HepG2 (cell line): Measurements from ENCODE around the gene RBM27. TPM values are rescaled to one million over a fixed set of nuclear protein-coding genes. Genes with fewer than 3 reads are reported as not detected.

Experiments
- CCAR2 ChIP-seq: fragments of 200-400 bp; formaldehyde crosslinking; optimal IDR thresholded peaks from 2 replicates; pipeline ENCODE3; 2018; ENCODE audit warnings: low read depth, mild to moderate bottlenecking, low read length, moderate library complexity
- HNF4A ChIP-seq: sonication (generic); formaldehyde crosslinking; IDR thresholded peaks from 2 replicates; pipeline ENCODE4 v1.4.0; 2020; ENCODE audit warnings: missing genetic modification reagents
- ISL2 ChIP-seq: sonication (generic); formaldehyde crosslinking; IDR thresholded peaks from 2 replicates; pipeline ENCODE4 v1.5.0; 2020; ENCODE audit warnings: missing genetic modification reagents
- KLF11 ChIP-seq: IDR thresholded peaks from 2 replicates; pipeline ENCODE4 v1.6.1; 2016; ENCODE audit warnings: missing compliant biosample characterization
- MYNN ChIP-seq: sonication (generic); formaldehyde crosslinking; IDR thresholded peaks from 2 replicates; pipeline ENCODE4 v1.4.0; 2020; ENCODE audit warnings: mild to moderate bottlenecking, low read depth, missing genetic modification reagents
- PRPF4 ChIP-seq: fragments of 200-400 bp; formaldehyde crosslinking; IDR thresholded peaks from 2 replicates; pipeline ENCODE4 v1.6.1; 2016; ENCODE audit warnings: low read length, low read depth; ENCODE audit not compliant: poor library complexity, severe bottlenecking
- RXRB ChIP-seq: IDR thresholded peaks from 2 replicates; pipeline ENCODE4 v1.6.1; 2016; ENCODE audit warnings: borderline replicate concordance, missing genetic modification reagents, missing compliant biosample characterization
- SATB2 ChIP-seq: sonication (generic); formaldehyde crosslinking; IDR thresholded peaks from 2 replicates; pipeline ENCODE4 v1.5.0; 2020; ENCODE audit warnings: missing genetic modification reagents
- SIN3A ChIP-seq: IDR thresholded peaks from 2 replicates; pipeline ENCODE4 v1.6.1; 2011; ENCODE audit warnings: low read depth, mild to moderate bottlenecking, control low read depth, low read length, borderline replicate concordance
- SIX4 ChIP-seq: sonication (generic); formaldehyde crosslinking; IDR thresholded peaks from 2 replicates; pipeline ENCODE4 v1.4.0; 2020; ENCODE audit warnings: missing genetic modification reagents
- SOX13 ChIP-seq, 3 experiments: fragments of 450-650 bp in 1 of 3; sonication (generic) in 1 of 3; formaldehyde crosslinking in 1 of 3; IDR thresholded peaks in 2 of 3; conservative IDR thresholded peaks in 1 of 3; 2 replicates each; pipeline versions ENCODE4 v1.5.0 to v1.6.1; 2016 to 2020; ENCODE audit warnings: antibody characterized with exemption in 1 of 3, mild to moderate bottlenecking in 1 of 3, missing compliant biosample characterization in 1 of 3, missing genetic modification reagents in 1 of 3, moderate library complexity in 1 of 3
- XBP1 ChIP-seq: sonication (generic); formaldehyde crosslinking; IDR thresholded peaks from 2 replicates; pipeline ENCODE4 v1.5.0; 2020; ENCODE audit warnings: missing genetic modification reagents
- ZBTB21 ChIP-seq: sonication (generic); formaldehyde crosslinking; IDR thresholded peaks from 2 replicates; pipeline ENCODE4 v1.4.0; 2020; ENCODE audit warnings: missing genetic modification reagents
- ZNF362 ChIP-seq: sonication (generic); formaldehyde crosslinking; IDR thresholded peaks from 2 replicates; pipeline ENCODE4 v1.4.0; 2020; ENCODE audit warnings: missing genetic modification reagents, mild to moderate bottlenecking, borderline replicate concordance
- ZNF557 ChIP-seq: sonication (generic); formaldehyde crosslinking; IDR thresholded peaks from 2 replicates; pipeline ENCODE4 v1.4.0; 2020; ENCODE audit warnings: missing genetic modification reagents
- ZNF570 ChIP-seq: sonication (generic); formaldehyde crosslinking; IDR thresholded peaks from 2 replicates; pipeline ENCODE4 v1.4.0; 2020; ENCODE audit warnings: mild to moderate bottlenecking, missing genetic modification reagents, borderline replicate concordance
- ZNF746 ChIP-seq: sonication (generic); formaldehyde crosslinking; IDR thresholded peaks from 2 replicates; pipeline ENCODE4 v1.8.0; 2022; ENCODE audit warnings: mild to moderate bottlenecking, missing genetic modification reagents
- ZNF816 ChIP-seq: sonication (generic); formaldehyde crosslinking; IDR thresholded peaks from 2 replicates; pipeline ENCODE4 v1.8.0; 2022; ENCODE audit warnings: missing genetic modification reagents, mild to moderate bottlenecking, borderline replicate concordance
- ZSCAN30 ChIP-seq: sonication (generic); formaldehyde crosslinking; IDR thresholded peaks from 2 replicates; pipeline ENCODE4 v1.5.0; 2020; ENCODE audit warnings: mild to moderate bottlenecking, missing genetic modification reagents
- polyA plus RNA-seq, 8 experiments: library from polyadenylated mRNA; depleted of rRNA in 3 of 8; stranded (reverse) in 7 of 8; unstranded in 1 of 8; fragments of >200 nt; fragmentation: Illumina TruSeq in 4 of 8; extraction: Trizol in 4 of 8; gene quantifications; 2 replicates each; pipeline versions ENCODE4 v1.2.1 to v1.2.3, GENCODE V29; 2011 to 2016; ENCODE audit warnings: low read depth in 4 of 8, missing spikeins in 1 of 8, mixed read lengths in 1 of 8; ENCODE audit not compliant: insufficient read depth in 1 of 8
- total RNA-seq, 5 experiments: library from RNA; depleted of rRNA; stranded (reverse); fragments of >200 nt; fragmentation: Illumina TruSeq; extraction: Trizol; gene quantifications; 2 replicates each; pipeline ENCODE4 v1.2.3, GENCODE V29; 2016; ENCODE audit warnings: low read depth in 1 of 5
- TF ChIP-seq, protein P1 (sequence below): sonication (generic); formaldehyde crosslinking; IDR thresholded peaks from 2 replicates; pipeline ENCODE4 v1.5.1; 2020; ENCODE audit warnings: missing genetic modification reagents, mild to moderate bottlenecking, borderline replicate concordance
- TF ChIP-seq, protein P2 (sequence below): sonication (generic); formaldehyde crosslinking; conservative IDR thresholded peaks from 2 replicates; pipeline ENCODE4 v1.4.0; 2020; ENCODE audit warnings: missing genetic modification reagents
- TF ChIP-seq, protein P3 (sequence below): sonication (generic); formaldehyde crosslinking; IDR thresholded peaks from 2 replicates; pipeline ENCODE4 v1.4.0; 2020; ENCODE audit warnings: missing genetic modification reagents

The RBM27 gene
- total and polyA plus RNA-seq, 2 of the 13 experiments (the other 11 are each of a cell fraction or from before 2014, with no cell fraction given), result 12.9 to 23.4 TPM

- TF ChIP-seq RXRB (CRISPR knock-in tag) (peak; percentile 56; the same call in 1 of the 2 replicates), CCAR2 (no peak), XBP1 (CRISPR knock-in tag) (no peak), MYNN (CRISPR knock-in tag) (no peak), SATB2 (CRISPR knock-in tag) (no peak), KLF11 (CRISPR knock-in tag) (no peak), PRPF4 (no peak), SOX13 (IDR thresholded peaks at IDR 0.05) (no peak), SOX13 (CRISPR knock-in tag; conservative IDR thresholded peaks at IDR 0.05 in 1 of 2, IDR thresholded peaks at IDR 0.05 in 1 of 2) (peak in 1 of 2 experiments; percentile 73; a peak in 2 of 4 replicates), ZNF362 (no peak), ZSCAN30 (CRISPR knock-in tag) (no peak), ZBTB21 (CRISPR knock-in tag) (no peak), ZNF557 (no peak), ISL2 (CRISPR knock-in tag) (peak; percentile 56; the same call in 1 of the 2 replicates), ZNF570 (CRISPR knock-in tag) (no peak), ZNF746 (CRISPR knock-in tag) (no peak), HNF4A (CRISPR knock-in tag) (peak; percentile 86), SIX4 (no peak), SIN3A (no peak), ZNF816 (CRISPR knock-in tag) (no peak)
- TF ChIP-seq, protein P1, sequence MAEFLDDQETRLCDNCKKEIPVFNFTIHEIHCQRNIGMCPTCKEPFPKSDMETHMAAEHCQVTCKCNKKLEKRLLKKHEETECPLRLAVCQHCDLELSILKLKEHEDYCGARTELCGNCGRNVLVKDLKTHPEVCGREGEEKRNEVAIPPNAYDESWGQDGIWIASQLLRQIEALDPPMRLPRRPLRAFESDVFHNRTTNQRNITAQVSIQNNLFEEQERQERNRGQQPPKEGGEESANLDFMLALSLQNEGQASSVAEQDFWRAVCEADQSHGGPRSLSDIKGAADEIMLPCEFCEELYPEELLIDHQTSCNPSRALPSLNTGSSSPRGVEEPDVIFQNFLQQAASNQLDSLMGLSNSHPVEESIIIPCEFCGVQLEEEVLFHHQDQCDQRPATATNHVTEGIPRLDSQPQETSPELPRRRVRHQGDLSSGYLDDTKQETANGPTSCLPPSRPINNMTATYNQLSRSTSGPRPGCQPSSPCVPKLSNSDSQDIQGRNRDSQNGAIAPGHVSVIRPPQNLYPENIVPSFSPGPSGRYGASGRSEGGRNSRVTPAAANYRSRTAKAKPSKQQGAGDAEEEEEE (CRISPR knock-in tag), result no peak
- TF ChIP-seq, protein P2, sequence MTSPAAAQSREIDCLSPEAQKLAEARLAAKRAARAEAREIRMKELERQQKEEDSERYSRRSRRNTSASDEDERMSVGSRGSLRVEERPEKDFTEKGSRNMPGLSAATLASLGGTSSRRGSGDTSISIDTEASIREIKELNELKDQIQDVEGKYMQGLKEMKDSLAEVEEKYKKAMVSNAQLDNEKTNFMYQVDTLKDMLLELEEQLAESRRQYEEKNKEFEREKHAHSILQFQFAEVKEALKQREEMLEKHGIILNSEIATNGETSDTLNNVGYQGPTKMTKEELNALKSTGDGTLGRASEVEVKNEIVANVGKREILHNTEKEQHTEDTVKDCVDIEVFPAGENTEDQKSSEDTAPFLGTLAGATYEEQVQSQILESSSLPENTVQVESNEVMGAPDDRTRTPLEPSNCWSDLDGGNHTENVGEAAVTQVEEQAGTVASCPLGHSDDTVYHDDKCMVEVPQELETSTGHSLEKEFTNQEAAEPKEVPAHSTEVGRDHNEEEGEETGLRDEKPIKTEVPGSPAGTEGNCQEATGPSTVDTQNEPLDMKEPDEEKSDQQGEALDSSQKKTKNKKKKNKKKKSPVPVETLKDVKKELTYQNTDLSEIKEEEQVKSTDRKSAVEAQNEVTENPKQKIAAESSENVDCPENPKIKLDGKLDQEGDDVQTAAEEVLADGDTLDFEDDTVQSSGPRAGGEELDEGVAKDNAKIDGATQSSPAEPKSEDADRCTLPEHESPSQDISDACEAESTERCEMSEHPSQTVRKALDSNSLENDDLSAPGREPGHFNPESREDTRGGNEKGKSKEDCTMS (CRISPR knock-in tag), result no peak
- TF ChIP-seq, protein P3, sequence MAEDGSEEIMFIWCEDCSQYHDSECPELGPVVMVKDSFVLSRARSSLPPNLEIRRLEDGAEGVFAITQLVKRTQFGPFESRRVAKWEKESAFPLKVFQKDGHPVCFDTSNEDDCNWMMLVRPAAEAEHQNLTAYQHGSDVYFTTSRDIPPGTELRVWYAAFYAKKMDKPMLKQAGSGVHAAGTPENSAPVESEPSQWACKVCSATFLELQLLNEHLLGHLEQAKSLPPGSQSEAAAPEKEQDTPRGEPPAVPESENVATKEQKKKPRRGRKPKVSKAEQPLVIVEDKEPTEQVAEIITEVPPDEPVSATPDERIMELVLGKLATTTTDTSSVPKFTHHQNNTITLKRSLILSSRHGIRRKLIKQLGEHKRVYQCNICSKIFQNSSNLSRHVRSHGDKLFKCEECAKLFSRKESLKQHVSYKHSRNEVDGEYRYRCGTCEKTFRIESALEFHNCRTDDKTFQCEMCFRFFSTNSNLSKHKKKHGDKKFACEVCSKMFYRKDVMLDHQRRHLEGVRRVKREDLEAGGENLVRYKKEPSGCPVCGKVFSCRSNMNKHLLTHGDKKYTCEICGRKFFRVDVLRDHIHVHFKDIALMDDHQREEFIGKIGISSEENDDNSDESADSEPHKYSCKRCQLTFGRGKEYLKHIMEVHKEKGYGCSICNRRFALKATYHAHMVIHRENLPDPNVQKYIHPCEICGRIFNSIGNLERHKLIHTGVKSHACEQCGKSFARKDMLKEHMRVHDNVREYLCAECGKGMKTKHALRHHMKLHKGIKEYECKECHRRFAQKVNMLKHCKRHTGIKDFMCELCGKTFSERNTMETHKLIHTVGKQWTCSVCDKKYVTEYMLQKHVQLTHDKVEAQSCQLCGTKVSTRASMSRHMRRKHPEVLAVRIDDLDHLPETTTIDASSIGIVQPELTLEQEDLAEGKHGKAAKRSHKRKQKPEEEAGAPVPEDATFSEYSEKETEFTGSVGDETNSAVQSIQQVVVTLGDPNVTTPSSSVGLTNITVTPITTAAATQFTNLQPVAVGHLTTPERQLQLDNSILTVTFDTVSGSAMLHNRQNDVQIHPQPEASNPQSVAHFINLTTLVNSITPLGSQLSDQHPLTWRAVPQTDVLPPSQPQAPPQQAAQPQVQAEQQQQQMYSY (CRISPR knock-in tag), result no peak
These were observed 34.3 kb upstream of the RBM27 start (continued) for GRCh38 chr5:146169076-146169475.
